Keratinocyte (primary cell): ENCODE data around the gene ZBTB7A.

Experiments
- EZH2 ChIP-seq: IDR thresholded peaks from one replicate; pipeline ENCODE4 v1.6.1; 2012; ENCODE audit warnings: inconsistent platforms, mild to moderate bottlenecking, low read length, moderate library complexity
- TF ChIP-seq, protein P1 (sequence below), 3 experiments: IDR thresholded peaks in 1 of 3; conservative IDR thresholded peaks in 1 of 3; optimal IDR thresholded peaks in 1 of 3; 2 replicates in 2 of 3; 3 replicates in 1 of 3; pipeline versions ENCODE3 to v1.5.1; 2011; ENCODE audit warnings: low read length in 3 of 3, mild to moderate bottlenecking in 3 of 3, moderate library complexity in 2 of 3, control low read depth in 1 of 3, inconsistent platforms in 1 of 3; ENCODE audit not compliant: insufficient read depth in 2 of 3; ENCODE audit errors: extremely low read depth in 1 of 3

DNA sequence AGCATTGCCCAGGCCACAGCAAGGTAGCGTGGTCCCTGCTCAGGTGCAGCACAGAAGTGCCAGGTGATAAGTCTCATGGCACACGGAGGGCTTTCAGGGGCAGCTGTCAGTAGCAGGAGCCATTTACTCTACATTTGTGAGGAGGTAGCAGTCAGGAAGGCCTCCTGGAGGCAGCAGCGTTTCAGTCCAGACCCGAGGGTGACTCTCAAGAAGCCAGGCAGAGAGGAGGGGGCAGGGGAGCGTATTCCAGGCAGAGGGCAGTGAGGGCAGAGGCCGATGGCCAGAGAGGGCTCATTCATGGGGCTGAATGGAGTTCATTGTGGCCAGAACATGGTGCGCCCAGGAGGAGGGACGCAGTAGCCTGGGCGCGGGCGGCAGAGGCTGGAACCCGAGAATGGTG lies 50.2 kb downstream of the ZBTB7A start:
- TF ChIP-seq, protein P1, sequence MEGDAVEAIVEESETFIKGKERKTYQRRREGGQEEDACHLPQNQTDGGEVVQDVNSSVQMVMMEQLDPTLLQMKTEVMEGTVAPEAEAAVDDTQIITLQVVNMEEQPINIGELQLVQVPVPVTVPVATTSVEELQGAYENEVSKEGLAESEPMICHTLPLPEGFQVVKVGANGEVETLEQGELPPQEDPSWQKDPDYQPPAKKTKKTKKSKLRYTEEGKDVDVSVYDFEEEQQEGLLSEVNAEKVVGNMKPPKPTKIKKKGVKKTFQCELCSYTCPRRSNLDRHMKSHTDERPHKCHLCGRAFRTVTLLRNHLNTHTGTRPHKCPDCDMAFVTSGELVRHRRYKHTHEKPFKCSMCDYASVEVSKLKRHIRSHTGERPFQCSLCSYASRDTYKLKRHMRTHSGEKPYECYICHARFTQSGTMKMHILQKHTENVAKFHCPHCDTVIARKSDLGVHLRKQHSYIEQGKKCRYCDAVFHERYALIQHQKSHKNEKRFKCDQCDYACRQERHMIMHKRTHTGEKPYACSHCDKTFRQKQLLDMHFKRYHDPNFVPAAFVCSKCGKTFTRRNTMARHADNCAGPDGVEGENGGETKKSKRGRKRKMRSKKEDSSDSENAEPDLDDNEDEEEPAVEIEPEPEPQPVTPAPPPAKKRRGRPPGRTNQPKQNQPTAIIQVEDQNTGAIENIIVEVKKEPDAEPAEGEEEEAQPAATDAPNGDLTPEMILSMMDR (optimal IDR thresholded peaks at IDR 0.05 in 1 of 3, IDR thresholded peaks at IDR 0.05 in 1 of 3, conservative IDR thresholded peaks at IDR 0.05 in 1 of 3; ENCODE audit: extremely low read depth in 1 of 3, insufficient read depth in 2 of 3, low read length in 3 of 3) = no peak
- TF ChIP-seq EZH2 = no peak
